ENCODE data around the gene RPS2.

RPS2 gene

GRCh38 chr16:1991135-1991551 lies 26.5 kb upstream of the RPS2 start:
- peak overlapping the region; percentile 40 for H3K4me2 ChIP-seq (ENCODE audit: low read depth, low read length, poor library complexity, severe bottlenecking)
- no peaks in the 10 kb centered on the region for H4K20me1 ChIP-seq (ENCODE audit: low read depth, low read length)
- no peaks in the 10 kb centered on the region for H3K27me3 ChIP-seq (ENCODE audit: low read length)
- H3K36me3 ChIP-seq (ENCODE audit: low read length), result no peaks in the 10 kb centered on the region
- TF ChIP-seq, protein P1, sequence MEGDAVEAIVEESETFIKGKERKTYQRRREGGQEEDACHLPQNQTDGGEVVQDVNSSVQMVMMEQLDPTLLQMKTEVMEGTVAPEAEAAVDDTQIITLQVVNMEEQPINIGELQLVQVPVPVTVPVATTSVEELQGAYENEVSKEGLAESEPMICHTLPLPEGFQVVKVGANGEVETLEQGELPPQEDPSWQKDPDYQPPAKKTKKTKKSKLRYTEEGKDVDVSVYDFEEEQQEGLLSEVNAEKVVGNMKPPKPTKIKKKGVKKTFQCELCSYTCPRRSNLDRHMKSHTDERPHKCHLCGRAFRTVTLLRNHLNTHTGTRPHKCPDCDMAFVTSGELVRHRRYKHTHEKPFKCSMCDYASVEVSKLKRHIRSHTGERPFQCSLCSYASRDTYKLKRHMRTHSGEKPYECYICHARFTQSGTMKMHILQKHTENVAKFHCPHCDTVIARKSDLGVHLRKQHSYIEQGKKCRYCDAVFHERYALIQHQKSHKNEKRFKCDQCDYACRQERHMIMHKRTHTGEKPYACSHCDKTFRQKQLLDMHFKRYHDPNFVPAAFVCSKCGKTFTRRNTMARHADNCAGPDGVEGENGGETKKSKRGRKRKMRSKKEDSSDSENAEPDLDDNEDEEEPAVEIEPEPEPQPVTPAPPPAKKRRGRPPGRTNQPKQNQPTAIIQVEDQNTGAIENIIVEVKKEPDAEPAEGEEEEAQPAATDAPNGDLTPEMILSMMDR (IDR thresholded peaks at IDR 0.05; ENCODE audit: insufficient read depth, low read length, poor library complexity, severe bottlenecking), result no peak
- TF ChIP-seq EZH2phosphoT487 (conservative IDR thresholded peaks at IDR 0.05; ENCODE audit: low read length), result no peak
- no peaks in the 10 kb centered on the region for H3K79me2 ChIP-seq (ENCODE audit: insufficient read depth, low read length)
- H3K9ac ChIP-seq (ENCODE audit: low read length), result no peak overlapping the region
- H3K4me3 ChIP-seq (ENCODE audit: insufficient read depth, low read length, poor library complexity, severe bottlenecking), result no peak overlapping the region
- H3K27ac ChIP-seq (ENCODE audit: low read depth, low read length), result no peak overlapping the region
- H3F3A ChIP-seq (ENCODE audit: insufficient read depth), result peaks cover 10% of the 10 kb centered on the region
- no peaks in the 10 kb centered on the region for H3K9me2 ChIP-seq (replicated peaks; ENCODE audit: insufficient read depth, low read length)
- no peak overlapping the region for H2AFZ ChIP-seq (ENCODE audit: low read depth, low read length, severe bottlenecking)
- H3K9me3 ChIP-seq (ENCODE audit: insufficient read depth, low read length), result no peaks in the 10 kb centered on the region

GRCh38 chr16:1990351-1991134 lies 25.9 kb upstream of the RPS2 start:
- Histone ChIP-seq H3K27me3 (ENCODE audit: low read length) (no peaks in the 10 kb centered on the region), H3K9ac (ENCODE audit: low read length) (peak overlapping the region; percentile 5; the same call in 1 of the 2 replicates), H3K9me3 (ENCODE audit: insufficient read depth, low read length) (no peaks in the 10 kb centered on the region), H3K4me3 (ENCODE audit: insufficient read depth, low read length, poor library complexity, severe bottlenecking) (peak overlapping the region; percentile 17), H3K27ac (ENCODE audit: low read depth, low read length) (no peak overlapping the region), H3K79me2 (ENCODE audit: insufficient read depth, low read length) (no peaks in the 10 kb centered on the region), H2AFZ (ENCODE audit: low read depth, low read length, severe bottlenecking) (no peak overlapping the region), H3K4me2 (ENCODE audit: low read depth, low read length, poor library complexity, severe bottlenecking) (peak overlapping the region; percentile 40), H3F3A (ENCODE audit: insufficient read depth) (peaks cover 10% of the 10 kb centered on the region), H4K20me1 (ENCODE audit: low read depth, low read length) (no peaks in the 10 kb centered on the region), H3K36me3 (ENCODE audit: low read length) (no peaks in the 10 kb centered on the region), H3K9me2 (replicated peaks; ENCODE audit: insufficient read depth, low read length) (no peaks in the 10 kb centered on the region)
- TF ChIP-seq EZH2phosphoT487 (conservative IDR thresholded peaks at IDR 0.05; ENCODE audit: low read length), result 0 out of 2 replicates have a peak, but pooled peaks have one; percentile 42
- TF ChIP-seq, protein P1 (IDR thresholded peaks at IDR 0.05; ENCODE audit: insufficient read depth, low read length, poor library complexity, severe bottlenecking), result no peak

GRCh38 chr16:1990101-1990350 lies 25.4 kb upstream of the RPS2 start:
- H3K36me3 ChIP-seq (ENCODE audit: low read length), result no peaks in the 10 kb centered on the region
- peaks cover 10% of the 10 kb centered on the region for H3F3A ChIP-seq (ENCODE audit: insufficient read depth)
- H3K27me3 ChIP-seq (ENCODE audit: low read length), result no peaks in the 10 kb centered on the region
- TF ChIP-seq, protein P1 (IDR thresholded peaks at IDR 0.05; ENCODE audit: insufficient read depth, low read length, poor library complexity, severe bottlenecking), result no peak
- no peak for TF ChIP-seq EZH2phosphoT487 (conservative IDR thresholded peaks at IDR 0.05; ENCODE audit: low read length)
- no peak overlapping the region for H3K9ac ChIP-seq (ENCODE audit: low read length)
- no peaks in the 10 kb centered on the region for H4K20me1 ChIP-seq (ENCODE audit: low read depth, low read length)
- no peaks in the 10 kb centered on the region for H3K9me2 ChIP-seq (replicated peaks; ENCODE audit: insufficient read depth, low read length)
- H3K4me3 ChIP-seq (ENCODE audit: insufficient read depth, low read length, poor library complexity, severe bottlenecking), result no peak overlapping the region
- H2AFZ ChIP-seq (ENCODE audit: low read depth, low read length, severe bottlenecking), result no peak overlapping the region
- H3K4me2 ChIP-seq (ENCODE audit: low read depth, low read length, poor library complexity, severe bottlenecking), result no peak overlapping the region
- no peaks in the 10 kb centered on the region for H3K79me2 ChIP-seq (ENCODE audit: insufficient read depth, low read length)
- no peak overlapping the region for H3K27ac ChIP-seq (ENCODE audit: low read depth, low read length)
- no peaks in the 10 kb centered on the region for H3K9me3 ChIP-seq (ENCODE audit: insufficient read depth, low read length)
